ENCODE results near the gene AOPEP.

GRCh38 chr9:94699715-94700373 lies 26.7 kb upstream of the AOPEP start:
- TF ChIP-seq CTCF (IDR thresholded peaks at IDR 0.05) (no peak), POLR2A (IDR thresholded peaks at IDR 0.05) (no peak)

All from thyroid gland (tissue), 4 donors.